Stimulated activated CD4-positive, alpha-beta T cell treated with anti-CD3 and anti-CD28 coated beads, Interleukin-12 subunit alpha, Interleukin-12 subunit beta, amount 100 ng/mL, for 4 hours (primary cell): ENCODE results near the gene ELMO1.

Experiments
- DNase-seq: peaks from one replicate; pipeline ENCODE4 v3.0.0-alpha.2; 2020

ELMO1 gene

DNA sequence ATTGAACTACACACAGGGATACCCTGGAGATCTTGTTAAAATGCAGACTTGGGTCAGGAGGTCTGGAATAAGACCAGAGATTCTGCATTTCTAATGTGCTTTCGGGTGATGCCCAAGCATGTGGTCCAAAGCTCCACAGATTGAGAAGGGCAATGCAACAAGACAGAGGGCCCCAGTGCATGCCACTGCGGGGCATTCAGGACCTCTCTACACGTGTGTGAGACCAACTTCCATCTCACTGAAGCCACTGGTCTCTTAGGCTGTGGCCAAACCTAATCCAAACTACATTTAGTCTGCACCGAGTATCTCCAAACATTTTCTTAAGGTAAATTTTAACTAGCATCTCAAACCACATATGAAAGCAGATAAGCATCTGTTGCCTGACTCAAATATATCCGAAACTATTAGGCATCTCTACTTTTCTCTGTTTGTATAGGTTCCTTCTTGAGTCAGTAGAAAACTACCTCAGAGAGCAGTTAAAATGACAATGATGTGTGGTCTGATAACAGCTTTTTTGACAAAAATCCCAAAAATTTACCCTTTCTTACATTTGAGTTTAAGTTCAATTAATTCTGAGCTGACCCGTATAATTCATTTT is 107.5 kb downstream of the ELMO1 start:
- no peak for DNase-seq

DNA sequence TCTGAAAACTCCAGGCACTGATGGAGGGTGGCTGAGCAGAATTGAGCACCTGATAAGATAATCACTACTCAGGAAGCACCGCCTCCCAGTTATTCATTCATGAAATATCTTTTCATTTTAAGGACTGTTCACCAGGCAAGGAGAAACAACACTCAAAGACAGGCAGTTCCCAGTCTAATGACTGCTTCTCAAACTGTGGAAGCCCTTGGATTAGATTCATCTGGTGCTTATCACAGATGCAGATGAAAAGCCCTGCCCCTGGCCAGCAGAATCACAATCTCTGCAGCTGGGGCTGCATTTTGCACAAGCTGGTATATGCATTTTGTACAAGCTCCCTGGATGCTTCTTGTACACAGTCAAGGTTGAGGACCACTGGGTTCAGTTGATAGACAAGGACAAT is 109.7 kb downstream of the ELMO1 start:
- DNase-seq = no peak

DNA sequence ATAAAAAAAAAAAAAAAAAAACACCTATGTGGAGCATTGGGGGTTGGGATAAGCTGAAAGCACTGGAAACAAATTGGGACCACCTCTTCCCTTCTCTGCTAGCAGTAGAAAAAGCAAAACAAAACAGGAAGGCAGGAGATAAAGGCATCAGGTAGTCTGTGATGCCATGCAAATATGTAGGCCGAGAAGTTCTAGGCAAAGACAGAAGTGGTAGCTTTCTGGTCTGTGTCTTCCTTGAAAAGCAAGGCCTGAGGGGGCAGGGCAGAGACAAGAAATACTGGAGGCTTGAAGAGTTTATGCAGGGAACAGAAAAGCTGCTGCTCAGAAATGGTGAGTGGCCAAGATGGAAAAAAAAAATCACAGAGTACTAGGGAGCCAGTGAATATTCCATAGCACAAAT is 111.1 kb downstream of the ELMO1 start:
- DNase-seq = no peak

DNA sequence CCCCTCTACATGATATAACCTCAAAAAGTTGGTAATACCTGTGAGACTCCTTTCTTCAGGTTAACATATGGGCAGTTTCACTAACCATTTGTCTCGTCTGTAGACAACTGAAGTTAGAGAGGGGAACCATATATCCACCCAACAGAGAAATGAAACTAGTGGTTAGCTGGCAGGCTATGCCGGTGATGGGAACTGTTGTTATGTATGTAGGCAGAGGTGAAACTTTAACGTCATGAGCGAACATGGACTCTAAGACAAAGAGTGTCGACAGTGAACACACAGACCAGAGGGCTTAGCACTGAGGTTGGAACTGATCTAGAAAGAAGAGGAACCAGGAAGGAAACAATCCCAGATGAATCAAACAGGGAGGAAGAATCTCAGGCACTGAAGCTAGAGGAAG is 112.4 kb downstream of the ELMO1 start:
- DNase-seq = no peak

DNA sequence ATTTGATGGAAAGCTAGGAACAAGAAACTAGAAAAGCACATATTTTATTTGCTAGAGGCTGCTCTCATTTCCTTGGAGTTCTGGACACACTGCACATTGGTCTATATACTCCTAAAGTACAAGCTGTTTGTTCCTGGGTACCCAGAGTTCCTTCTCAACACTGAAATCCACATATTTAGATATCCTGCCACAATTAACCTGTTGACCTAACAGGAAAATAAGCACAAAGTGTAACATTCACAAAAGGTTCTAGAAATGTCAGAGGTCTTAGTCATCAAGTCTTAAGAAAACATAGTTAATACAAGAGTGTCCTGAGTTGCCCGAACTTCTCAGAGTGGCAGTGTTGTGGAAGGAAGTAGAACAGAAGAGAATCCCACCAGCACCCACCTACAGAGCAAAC is 115.6 kb downstream of the ELMO1 start:
- DNase-seq = no peak

DNA sequence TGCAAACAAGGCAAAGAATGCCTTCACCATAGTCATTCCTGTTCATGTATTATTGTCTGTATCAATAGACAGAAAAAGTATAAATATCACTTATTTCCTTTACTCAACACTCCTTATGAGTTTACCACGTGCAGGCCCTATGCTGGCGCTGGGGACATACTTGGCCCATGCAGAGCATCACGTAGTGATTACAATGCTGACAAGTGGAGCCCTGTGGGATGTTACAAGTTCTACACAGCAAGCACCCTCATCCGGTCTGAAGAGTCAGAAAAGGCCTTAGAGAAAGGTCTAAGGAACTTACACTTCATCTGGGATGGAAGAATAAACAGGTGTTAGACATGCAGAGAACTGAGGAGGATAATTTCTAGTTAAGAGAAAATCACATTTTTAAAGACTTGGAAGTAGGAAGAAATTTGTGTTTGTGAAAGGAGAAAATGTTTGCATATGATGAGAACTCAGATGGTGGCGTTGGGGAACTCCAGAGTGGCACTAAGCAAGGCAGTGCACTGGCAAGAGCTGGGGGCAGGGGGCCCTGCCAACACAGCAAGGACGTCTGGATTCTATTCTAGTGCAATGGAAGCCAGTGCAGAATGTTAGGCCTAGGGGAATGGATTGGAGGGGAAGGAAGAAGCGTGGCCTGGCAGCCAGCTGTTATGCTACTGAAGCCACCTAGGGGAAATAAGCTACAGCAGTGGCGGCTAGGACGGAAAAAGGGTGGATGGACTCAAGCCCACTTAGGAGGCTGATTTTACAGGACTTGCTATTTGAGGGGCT is 116.2 kb downstream of the ELMO1 start:
- no peak for DNase-seq

DNA sequence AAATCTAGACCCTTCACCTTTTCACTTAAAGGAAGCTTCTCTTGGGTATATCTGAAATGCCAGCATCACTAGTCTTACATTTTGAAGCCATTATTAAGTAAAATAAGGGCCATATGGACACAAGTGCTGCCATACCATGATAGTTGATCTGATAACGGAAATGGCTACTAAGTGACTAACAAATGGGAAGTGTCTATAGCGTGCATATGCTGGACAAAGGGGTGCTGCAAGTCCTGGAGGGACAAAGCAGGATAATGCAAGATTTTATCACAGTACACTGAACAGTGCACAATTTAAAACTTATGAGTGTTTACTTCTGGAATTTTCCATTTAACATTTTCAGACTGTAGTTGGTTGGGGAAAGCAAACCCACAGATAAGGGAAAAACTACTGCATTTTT is 117.9 kb downstream of the ELMO1 start:
- DNase-seq = no peak

DNA sequence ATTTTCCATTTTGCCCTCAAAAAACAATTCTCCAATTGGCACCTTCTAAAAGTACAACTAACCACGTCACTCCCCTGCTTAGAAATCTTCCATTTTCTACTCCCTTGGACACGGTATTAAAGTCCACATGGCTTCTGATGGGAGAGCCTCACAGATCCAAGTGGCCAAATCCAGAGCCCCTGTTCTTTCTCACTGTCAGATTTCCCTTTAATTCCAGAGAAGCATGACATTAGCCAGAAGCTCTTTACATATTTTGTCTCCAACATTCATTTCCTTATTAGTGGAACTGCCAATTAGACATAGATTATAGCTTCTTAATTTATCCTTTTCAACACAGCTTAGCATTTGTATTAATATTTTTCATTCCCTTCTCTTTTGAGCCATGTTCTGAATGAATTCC is 118.7 kb downstream of the ELMO1 start:
- no peak for DNase-seq

DNA sequence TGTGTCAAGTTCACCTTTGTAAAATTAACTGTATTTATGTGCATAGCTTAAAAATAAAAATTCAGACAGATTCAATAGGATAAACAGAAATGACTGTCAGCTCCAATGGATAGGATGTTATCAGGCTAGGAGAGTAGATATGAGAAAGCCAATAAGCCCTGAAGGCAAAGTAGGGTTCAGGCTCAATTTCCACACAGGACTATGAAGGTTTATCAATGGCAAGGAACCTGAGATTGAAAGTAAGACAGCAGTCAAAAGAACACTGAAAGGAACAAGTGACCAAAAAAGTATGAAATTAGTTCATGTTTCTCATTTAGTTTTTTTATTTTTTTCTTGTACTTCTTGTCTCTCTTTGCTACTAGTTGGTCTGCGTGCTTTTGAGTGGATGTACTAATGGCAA is 121.4 kb downstream of the ELMO1 start:
- DNase-seq = no peak

DNA sequence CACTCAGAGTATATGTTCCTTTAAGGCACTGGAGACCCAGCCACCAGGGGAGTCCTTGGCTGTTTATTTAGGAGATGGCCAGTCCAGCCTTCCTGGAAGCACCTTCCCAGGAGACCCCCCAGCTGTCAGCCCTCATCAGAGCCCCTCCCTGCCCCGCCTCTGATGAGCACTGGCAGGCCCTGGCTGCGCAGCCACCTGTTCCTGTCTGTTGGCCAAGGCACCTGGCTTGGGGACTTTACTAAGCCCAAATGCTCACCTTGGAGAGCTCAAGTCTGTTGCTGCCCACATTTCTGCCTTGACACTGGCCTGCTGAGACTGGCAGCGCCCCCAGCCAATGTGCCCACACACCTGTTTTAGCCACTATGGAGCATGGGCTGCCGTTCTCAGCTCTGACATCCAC is 124.7 kb downstream of the ELMO1 start:
- DNase-seq = no peak

DNA sequence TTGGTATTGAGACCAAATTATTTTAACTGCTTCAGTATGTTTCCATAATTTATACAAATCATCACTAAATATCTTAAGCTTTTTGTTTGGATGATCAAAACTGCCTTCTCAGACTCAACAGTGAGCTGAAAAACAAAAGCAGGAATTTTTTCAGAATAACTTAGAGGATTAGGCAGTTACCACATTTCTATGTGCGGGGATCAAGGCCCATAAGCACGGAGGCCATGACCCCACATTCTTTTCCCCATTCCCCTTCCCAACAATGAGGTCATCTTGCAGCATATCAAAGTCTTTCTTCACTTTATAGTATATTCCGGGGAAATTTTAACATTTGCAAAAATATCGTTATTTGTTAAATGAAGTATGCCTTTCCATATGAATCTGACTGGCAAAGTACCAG is 125.8 kb downstream of the ELMO1 start:
- DNase-seq = no peak

DNA sequence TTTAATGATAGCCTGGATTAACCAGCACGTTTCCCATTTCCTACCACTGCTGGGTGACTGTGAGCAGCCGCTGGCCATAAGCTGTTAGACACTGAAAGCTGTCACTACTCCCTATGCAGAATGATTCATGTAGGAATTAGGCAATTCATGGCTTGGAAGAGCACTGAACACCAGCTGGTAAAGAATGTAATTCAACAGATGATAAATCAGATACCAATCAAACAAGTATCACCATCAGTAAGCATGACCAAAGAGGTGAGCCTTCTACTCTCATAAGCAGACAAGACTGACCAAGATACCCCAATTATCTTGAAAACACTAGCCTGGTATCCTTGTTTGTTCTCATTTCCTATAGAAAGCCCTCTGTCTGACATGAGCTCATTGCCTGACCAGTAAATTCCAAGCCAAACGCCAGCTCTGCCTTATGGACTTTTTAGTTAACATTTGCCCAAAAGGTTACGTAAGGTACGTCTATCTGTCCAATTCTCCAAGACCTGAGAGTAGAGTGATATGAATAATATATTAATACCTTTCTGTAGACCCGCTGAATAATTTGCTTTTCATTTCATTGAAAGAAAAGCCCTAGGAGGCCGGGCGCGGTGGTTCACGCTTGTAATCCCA is 127.7 kb downstream of the ELMO1 start:
- no peak for DNase-seq

DNA sequence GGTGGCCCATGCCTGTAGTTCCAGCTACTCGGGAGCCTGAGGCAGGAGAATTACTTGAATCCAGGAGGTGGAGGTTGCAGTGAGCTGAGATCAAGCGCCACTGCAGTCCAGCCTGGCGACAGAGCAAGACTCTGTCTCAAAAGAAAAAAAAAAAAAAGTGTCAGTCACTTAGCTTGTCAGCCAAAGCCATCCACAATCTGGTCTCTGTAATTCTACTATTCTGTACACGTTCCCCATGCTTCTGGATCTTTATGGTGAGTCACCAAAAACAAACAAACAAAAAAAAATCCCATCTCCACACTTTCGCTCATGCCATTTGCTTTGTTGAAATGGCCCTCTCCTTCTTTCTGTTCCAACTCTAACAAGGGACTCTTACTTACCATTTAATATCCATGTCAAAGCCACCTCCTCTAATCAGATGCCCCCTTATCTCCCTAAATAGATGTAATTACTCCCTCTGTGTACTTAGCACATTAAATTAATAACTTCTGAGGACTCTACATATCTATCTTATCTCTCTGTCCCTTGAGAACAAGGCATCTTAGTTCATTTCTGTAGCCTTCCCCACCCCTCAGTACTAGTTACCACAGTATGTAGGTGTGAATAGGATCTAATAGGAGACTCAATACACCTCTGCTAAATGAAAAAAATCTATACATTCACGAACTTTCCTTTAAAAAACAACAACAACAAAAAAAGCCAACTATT is 128.4 kb downstream of the ELMO1 start:
- no peak for DNase-seq

DNA sequence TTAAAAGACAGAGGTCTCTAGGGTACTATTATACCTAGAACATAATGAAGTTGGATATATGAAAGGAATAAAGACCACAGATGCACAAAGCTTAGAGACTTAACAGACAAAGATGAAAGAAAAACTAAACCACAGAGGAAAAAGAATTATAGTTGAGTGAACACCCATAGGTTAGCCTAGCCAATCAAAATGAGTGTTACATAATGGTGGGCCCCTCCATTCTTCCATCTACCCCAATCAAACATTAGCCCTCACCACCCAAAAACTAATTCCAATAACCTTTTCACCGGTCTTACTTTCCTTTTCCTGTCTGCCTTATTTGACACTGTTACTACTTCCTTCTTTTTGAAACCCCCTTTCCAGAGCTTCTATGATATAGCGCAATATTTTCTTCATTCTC is 130.1 kb downstream of the ELMO1 start:
- DNase-seq = no peak

DNA sequence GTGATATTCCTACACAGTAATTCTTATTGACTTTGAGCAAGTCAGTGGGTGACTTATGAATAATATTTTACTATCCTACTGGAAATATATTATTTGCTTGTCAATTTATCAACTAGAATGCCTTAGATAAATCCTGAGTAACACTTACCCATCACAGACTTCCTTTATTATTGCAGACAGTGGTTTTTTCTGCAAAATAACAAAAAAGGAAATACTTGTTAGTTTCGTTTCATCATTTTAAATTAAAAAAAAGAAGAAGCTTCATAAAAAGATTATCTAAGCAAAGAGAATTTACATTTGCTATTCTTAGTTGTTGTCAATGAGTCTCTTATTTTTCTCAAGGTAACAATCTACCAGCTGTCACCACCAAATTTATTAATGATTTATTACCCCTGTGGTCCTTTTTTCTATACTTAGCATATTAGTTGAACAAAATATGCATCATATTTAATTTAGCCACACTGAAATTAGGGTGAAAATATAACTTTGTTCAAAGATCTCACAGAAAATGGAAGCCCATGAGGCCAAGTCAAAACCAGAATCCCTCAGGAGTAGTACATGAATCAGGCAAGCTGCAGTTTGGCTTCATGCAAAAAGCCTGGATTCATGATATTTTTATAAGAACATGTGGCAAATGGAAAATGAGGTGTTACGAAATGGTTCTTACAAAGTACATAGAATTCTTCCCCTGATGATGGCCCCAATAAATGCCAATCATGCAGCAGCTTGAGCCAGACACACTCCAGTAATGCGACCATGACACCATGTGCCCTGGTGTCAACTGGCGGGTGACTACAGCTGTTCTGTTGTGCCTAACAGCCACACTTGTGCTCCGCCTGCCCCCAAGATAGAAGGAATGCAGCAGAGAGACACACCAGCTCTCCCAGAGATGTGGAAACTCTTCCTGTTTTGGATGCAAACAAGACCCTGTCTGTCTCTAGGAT is 132.6 kb downstream of the ELMO1 start:
- DNase-seq = no peak

DNA sequence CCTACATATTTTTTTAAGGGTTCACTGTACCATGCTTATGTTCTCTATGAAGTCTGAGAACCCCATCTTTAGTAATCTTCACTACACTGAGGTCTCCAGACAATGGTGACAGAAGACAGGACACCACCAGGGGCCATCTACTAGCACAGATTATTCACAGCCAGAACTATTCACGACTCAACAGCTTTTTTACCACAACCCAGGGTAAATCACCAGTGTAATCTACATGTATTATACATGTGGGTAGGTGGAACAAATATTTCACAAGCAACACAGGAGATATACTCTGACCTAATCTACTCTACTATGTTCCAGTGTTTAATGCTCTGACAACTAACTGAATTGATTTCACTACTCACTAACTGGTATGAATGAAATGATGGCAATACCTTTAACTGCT is 136.1 kb downstream of the ELMO1 start:
- no peak for DNase-seq

DNA sequence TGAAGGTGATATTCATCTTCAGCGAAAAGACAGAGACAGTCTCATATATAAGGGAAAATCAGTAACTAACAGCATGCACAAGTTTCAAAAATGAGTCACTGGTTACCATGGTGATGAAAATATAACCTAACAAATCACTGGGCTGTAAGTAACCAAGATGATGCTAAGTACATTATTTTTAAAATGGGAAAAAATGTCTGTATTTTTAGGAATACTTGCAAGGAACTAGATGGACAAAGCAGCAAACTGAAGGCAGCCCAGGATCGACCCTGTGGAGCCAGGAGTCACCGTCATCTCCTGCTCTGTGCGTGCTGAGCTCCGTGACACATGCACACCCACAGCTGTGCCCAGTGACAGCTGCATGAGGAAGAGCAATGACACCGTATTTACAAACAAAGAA is 137.3 kb downstream of the ELMO1 start:
- peak; percentile 16 for DNase-seq

DNA sequence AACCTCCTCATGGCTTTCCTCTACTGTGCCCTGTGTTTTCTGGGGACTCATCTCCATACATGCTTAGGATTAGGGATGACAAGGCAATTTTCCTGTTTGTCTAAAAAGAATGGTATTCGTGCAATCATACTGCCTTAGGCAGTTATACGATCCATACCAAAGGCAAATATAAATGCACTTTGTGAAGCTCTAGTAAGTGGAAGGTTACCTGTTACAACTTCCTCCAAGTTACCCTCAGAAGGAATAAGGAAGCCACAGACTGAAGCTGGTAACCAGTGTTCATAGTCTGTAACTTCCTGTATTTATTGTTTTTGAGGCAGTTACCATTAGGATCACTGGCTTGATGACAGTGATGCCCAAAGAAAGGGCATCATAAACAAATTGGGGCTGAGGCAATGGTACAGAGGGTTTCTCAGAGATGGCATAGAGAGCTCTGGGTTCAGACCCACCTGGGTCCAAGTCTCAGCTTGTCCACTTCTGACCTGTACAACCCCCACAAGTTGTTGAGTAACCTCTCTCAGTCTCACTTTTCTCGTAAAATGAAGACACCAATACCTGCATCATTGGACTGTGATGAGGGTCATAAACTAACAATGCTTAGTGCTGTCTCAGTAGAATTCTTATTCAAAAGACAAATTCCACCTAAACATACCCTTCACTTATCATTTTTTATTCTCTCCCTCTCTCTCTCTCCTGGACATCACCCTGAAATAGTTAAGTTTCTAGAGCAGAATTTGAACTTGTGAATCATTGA is 138.2 kb downstream of the ELMO1 start:
- no peak for DNase-seq

DNA sequence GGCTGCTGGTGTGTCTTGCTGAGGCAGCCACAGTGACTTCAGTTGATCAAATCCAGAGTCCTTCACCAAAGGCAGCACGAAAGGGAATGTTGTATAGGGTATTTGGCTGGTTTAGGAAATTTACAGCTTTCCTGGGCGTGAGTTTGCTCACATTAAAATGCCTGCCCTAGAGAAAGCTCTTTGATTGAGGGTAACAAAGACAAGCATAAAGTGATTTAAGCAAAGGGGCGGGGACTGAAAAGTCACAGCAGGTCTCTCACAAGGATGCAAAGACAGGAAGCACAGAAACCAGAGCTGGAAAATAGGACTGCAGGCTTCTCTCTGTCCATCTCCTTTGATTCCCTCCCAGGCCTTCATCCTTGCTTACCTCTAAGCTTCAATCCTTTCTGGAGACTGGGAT is 139.2 kb downstream of the ELMO1 start:
- DNase-seq = no peak

DNA sequence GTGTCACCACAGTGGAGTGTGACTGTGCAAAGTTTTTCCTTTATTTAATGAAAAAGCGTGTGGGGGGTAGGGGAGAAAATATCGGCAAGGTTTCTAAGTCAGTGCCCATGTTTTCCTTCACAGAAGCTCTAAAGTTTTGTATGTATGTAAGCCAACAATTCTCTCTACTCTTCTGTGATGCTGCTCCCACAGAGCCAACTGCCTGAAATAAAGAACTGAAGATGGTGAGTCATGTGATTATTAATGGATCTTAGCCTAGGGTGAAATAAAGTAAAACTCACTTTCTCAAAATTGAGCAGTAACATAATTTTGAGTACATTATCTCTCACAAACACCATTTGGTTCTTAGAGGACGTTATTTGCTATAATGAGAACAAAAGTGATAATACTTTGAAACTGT is 143.7 kb downstream of the ELMO1 start:
- no peak for DNase-seq

DNA sequence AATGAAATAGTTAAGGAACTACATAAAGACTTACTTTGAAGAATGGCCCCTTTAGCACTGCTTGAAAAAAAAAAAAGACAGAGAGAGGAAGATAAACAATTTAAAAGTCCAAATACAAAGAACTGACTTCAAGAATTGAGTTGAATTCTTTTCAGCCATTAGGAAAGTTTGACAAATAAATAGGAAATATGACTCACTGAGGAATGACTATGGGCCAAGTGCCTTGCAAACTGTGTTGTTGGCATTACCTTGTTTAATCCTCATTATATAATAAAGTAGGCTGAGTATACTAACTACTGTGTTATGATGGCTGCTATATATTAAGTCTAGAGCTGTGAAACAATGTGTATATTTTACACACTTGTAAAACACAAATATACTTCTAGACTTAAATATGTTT is 151.1 kb downstream of the ELMO1 start:
- DNase-seq = no peak

DNA sequence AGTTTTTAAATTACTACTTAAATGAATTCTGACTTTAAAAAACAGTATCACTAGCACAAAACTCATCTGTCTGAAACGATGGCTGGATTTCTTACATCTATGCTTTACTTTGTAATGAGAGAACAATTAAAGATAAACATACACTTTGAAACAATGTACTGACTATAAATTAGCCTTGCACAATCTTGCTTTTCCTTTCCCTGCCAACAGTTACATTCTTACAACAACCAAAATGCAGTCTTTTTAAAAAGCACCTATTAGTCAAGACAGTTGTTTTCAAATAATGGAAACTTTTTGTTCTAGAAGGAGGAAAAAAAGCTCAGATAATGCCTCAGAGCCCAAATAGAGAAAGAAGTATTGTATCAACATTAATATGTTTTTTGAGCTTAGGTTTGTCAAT is 153.3 kb downstream of the ELMO1 start:
- no peak for DNase-seq
